ENCODE measurements around the gene TAOK3.

DNA sequence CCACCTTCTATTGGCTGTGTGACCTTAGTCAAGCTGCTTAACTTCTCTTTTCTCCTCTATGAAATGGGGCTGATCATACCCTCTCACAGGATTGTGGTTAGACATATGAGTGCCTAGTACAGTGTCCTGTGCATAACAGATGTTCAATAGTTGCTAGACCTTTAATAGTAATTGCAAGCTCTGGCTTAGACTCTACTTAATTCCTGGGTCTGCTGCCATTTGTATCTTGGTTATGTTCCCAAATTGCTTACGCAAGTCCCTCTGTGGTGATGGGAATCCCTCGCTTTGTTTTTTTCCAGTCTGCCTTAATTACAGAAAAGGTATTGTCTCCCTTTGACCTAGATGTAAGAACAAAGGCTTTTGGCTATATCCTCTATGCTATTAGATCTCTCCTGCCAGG, 18.7 kb upstream of the TAOK3 start:
- TF ChIP-seq, protein P1, sequence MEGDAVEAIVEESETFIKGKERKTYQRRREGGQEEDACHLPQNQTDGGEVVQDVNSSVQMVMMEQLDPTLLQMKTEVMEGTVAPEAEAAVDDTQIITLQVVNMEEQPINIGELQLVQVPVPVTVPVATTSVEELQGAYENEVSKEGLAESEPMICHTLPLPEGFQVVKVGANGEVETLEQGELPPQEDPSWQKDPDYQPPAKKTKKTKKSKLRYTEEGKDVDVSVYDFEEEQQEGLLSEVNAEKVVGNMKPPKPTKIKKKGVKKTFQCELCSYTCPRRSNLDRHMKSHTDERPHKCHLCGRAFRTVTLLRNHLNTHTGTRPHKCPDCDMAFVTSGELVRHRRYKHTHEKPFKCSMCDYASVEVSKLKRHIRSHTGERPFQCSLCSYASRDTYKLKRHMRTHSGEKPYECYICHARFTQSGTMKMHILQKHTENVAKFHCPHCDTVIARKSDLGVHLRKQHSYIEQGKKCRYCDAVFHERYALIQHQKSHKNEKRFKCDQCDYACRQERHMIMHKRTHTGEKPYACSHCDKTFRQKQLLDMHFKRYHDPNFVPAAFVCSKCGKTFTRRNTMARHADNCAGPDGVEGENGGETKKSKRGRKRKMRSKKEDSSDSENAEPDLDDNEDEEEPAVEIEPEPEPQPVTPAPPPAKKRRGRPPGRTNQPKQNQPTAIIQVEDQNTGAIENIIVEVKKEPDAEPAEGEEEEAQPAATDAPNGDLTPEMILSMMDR (IDR thresholded peaks at IDR 0.05; ENCODE audit: low read depth, low read length), result no peak
- no peak for TF ChIP-seq EZH2phosphoT487 (IDR thresholded peaks at IDR 0.05; ENCODE audit: low read depth)
